HG03469 (cell line): ENCODE measurements around the gene METTL5.
A peak's percentile ranks its signal among the peaks of the same experiment; 100 is the strongest.
"Not testable (repeated sequence)": the region's sequence is repeated elsewhere in the genome, so short reads cannot be mapped to it uniquely, and the experiment has no call there.

ENCODE experiments used
- ATAC-seq: cut with Tn5 transposase; IDR thresholded peaks from one replicate; pipeline ENCODE4 v1.9.1; 2021; ENCODE audit warnings: mild to moderate bottlenecking, moderate library complexity, moderate number of reproducible peaks; ENCODE audit not compliant: unreplicated experiment

METTL5 gene

GRCh38 chr2:169824373-169825333, at the start of gene METTL5:
Gene METTL5, minus strand, starts transcription at chr2:169824905. Its CDS starts 308 bp downstream, at chr2:169824597.
- peak; percentile 51 for ATAC-seq

- ATAC-seq: no peak
Measured at GRCh38 chr2:169871994-169872393, 47.3 kb upstream of the METTL5 start.

- ATAC-seq: not testable (repeated sequence)
Measured at GRCh38 chr2:169871369-169871768, 46.7 kb upstream of the METTL5 start.

GRCh38 chr2:169868951-169869350, 44.2 kb upstream of the METTL5 start:
- no peak for ATAC-seq

GRCh38 chr2:169867579-169867978, 42.9 kb upstream of the METTL5 start:
- no peak for ATAC-seq

- not testable (repeated sequence) for ATAC-seq
Measured at GRCh38 chr2:169866230-169866629, 41.5 kb upstream of the METTL5 start.

- ATAC-seq: no peak
Measured at GRCh38 chr2:169865492-169865891, 40.8 kb upstream of the METTL5 start.

GRCh38 chr2:169862816-169863215, 38.1 kb upstream of the METTL5 start:
- no peak for ATAC-seq

GRCh38 chr2:169860149-169860548, 35.4 kb upstream of the METTL5 start:
- ATAC-seq: no peak

GRCh38 chr2:169859423-169859822, 34.7 kb upstream of the METTL5 start:
- ATAC-seq: no peak

- not testable (repeated sequence) for ATAC-seq
Measured at GRCh38 chr2:169855281-169856258, 30.9 kb upstream of the METTL5 start.

GRCh38 chr2:169853041-169853668, 28.4 kb upstream of the METTL5 start:
- ATAC-seq: no peak

- ATAC-seq: no peak
Measured at GRCh38 chr2:169849710-169850109, 25.0 kb upstream of the METTL5 start.

- not testable (repeated sequence) for ATAC-seq
Measured at GRCh38 chr2:169848959-169849693, 24.4 kb upstream of the METTL5 start.

GRCh38 chr2:169845016-169845415, 20.3 kb upstream of the METTL5 start:
- ATAC-seq: no peak

- not testable (repeated sequence) for ATAC-seq
Measured at GRCh38 chr2:169841625-169842024, 16.9 kb upstream of the METTL5 start.

GRCh38 chr2:169840747-169841142, 16.0 kb upstream of the METTL5 start:
- ATAC-seq: no peak

- ATAC-seq: no peak
Measured at GRCh38 chr2:169839954-169840746, 15.4 kb upstream of the METTL5 start.
